ENCODE data around the gene STRA6. TPM values are rescaled to one million over a fixed set of nuclear protein-coding genes. Genes with fewer than 3 reads are reported as not detected.

STRA6 gene
- total RNA-seq, 1 donor from 2014 or later: 0.51 TPM

DNA sequence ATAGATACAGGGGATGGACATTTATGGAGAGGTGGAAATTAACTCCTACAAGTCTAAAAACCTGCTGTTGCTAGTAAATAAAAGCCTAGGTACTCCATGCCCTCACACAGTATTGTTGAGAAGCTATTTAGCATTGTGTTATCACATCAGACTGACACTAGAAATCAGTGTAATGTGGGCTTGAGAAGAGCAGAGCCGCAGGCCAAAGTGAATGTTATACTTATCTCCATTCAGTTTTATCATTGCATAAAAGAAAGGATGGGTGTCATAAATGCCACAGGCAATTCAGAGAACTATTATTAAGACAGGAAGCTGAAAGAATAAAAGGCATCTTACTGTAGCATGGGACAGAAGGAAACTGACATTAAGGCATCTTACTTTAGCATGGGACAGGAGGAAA is 42.8 kb downstream of the STRA6 start:
- no peak for DNase-seq

DNA sequence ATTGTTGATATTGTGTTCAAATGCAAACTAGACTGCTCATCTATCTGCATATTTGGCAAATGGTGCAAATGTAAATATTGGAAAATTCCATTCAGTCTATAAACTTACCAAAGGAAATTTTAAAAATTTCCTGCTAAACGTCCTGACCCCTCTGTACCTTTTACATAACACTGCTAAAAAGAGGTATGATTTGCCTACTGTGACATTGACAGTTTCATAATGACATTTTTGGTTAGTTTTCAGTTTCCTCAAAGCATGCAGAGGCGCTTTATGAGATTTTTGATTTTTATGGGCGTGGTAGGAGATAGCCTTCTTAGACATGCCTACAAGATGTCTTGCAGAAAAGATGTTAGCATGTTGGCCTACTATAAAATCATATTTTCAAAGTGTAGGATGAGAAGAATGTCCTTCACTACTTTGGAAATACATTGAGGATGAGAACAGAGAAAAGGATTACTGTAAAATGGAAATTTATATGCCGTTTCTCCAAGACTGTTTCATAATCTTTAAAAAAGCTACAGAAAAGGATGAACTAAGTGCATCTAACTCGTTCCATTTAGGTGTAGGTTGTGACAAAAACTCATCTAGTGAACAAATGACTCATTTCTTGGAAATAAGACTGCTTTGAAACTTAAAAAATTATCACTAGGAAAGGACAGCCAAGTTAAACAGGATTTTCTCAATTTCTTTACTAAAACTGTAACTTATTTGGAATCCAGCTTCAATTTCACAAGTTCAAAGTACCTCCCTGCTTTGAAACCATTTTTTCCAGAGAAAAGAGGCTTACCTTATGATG is 43.5 kb downstream of the STRA6 start:
- DNase-seq: no peak

DNA sequence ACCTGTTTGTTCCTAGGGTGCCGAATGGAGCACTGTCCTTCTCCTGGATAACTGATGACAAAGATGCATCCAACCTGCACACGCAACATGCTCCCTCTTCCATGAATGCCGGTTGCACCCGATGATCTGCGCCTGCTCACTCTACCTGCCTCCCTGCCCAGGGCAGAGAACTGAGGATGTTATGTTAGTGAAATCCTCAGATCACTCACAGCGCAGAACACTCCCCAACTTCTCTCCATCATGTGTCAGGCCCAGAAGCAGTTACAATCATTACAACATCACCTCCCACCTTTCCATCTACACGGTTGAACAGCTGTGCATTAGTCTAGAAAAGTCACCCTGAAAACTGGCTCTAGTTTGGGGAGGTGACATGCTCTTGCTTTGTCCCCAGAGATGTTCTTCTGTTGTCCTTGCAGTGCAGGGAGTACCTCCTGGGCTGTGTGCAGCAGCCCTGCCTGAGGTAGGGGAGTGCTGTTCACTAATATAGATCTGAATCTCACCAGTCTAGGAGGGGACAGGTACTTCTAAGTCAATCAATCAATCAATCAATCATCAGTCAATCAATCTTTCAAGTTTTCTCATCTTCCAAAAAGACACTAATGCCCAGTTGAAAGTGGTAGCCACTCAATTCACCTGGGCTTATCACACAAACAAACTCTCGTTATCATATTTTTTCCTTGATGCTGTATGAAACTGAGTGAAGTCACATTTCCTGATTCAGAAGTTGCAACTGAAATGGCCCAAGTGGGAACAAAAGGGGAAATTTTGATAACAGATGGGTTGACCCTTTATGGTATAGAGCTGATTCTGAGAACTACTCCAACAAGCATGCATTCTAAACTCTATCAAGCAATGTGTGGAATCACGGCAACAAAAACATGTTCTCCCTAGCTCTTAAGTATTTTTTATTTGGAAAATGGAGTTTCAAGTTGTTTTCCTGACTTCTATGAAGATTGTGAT is 44.4 kb downstream of the STRA6 start:
- no peak for DNase-seq

DNA sequence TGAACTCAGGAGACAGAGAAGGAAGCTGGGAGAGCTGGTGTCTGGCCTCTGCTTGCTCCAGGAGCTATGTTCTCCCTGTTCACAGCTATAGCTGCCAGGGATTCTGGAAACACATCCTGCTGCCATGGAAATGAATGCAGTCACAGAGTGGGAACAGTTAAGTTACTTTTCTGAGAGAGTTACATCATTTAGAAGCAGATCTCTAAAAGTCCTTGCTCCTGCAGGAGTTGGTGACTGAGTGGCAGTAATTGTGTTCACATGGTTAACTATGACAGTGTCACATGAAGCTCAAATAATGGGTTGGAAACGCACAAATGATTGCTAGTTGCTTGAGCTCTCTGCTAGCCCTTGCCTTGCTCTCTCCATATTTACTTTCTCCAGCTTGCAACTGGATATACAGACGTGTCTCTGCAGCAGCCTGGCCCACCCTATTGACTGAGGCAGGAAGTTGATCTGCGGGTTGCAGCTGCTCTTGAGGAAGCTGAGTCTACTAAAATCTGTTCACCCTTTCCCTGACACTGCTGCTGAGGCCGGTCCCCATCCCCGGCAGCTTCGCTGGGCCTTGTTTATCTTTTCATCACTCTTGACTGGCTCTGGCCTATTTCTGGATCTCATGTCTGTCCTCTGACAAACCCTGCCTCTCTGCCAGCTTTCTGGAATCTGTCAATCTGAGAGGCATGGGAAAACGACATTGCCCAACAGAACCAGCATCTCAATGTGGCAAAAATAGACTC is 45.7 kb downstream of the STRA6 start:
- DNase-seq: no peak

DNA sequence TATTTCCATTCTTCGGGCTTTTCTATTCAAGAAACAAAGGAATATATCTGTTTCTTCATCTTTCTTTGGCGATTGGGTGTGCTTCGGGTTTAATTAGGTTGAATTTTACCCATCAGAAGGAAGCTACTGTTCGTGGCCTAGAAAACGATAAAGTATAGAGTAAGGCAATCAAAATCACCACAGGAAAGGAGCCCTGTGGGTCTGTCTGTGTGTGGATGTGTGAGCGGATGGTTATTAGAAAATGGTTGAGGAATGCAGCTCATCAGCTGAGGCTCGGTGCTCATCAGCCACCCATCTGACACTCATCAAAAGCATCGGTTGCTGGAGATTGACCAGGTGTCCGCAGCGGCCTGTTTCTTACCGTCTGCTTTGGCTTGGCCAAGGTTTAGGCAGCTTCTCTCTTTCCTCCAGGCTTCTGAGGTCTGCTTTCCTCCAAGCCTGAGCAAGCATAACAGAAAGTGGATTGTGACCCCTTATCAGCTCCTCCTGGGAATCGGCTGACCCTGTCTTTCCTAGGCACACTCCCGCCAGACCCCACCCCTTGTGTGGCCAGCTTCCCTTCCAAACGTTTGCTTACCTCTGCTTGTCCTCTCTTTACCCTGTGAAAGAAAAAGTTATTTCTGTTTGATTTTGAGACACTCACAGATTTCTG is 46.7 kb downstream of the STRA6 start:
- DNase-seq: no peak

DNA sequence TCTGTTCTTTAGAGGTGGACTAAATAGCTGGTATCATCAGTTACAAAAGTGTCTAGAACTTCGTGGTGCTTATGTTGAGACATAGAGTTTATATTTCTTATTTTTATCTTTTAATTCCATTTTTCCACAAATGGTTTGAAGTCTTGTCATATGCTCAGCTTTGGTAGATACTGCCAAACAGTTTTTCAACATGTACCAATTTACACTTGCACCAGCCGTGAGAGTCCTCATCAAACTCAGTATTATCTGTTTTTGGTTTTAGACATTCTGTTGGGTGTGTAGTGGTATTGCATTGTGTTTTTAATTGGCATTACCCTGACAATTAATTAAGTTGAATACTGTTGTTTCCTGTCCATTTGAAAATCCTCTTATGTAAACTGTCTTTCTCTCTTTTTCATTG is 55.5 kb downstream of the STRA6 start:
- DNase-seq: no peak

DNA sequence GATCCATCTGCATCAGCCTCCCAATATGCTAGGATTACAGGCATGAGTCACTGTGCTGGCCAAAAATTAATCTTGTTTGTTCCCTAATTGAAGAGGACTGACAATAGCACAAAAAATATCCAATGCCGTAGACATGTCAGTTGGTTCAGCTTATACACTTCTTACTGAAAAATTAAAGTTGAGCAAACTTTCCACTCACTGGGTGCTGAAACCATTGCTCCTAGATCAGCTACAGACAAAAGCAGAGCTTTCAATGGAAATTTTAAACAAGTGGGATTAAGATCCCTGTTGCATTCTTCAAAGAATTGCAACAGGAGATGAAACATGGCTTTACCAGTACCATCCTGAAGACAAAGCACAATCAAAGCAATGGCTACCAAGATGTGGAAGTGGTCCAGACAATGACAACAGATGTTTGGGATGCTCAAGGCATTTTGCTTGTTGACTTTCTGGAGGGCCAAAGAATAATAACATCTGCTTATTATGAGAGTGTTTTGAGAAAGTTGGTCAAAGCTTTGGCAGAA is 56.2 kb downstream of the STRA6 start:
- DNase-seq: no peak

DNA sequence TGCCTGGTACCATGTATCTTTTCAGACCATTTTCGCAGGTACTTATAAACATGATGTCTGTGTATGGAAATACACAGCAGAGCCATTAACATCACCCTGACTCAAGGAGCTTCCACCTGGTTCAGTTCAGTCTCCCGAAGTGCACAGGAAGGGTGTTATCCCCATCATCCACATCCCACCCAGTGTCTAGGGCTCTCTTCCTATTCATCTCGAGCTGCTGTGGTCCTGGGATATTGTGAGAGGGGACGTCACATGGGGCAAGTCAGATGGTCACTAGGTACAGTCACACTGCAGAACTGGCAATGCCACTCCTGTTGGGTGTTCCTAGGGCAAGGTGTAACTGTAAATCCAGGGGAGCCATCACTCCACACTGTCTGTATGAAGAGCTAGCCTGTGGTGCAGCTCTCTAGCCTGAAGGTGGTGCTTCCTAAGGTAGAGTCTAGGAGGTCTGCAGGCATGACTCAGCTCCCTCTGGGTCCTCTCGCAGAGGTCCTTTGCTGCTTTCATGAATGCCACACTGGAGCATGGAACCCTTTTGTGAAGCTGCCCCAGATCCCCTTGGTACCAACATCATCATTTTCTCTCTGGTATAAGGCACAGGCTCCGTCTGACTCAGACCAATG is 58.3 kb downstream of the STRA6 start:
- DNase-seq: no peak

DNA sequence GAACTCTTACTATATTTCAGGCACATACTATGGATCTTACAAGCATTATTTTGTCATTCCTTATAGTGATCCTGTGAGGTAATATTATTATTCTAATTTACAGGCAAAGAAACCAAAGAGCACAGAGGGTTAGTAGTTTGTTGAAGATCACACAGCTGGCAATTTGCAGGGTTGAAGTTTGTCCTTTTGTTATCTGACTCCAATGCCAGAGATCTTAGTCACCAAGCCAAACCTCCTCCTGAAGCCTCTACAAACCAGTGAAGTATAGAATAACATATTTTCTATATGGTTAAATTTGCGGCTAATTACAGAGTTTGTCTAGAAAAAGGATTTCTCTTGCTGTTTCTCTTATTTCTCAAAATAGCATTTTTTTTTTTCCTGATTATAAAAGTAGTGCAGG is 61.0 kb downstream of the STRA6 start:
- no peak for DNase-seq

DNA sequence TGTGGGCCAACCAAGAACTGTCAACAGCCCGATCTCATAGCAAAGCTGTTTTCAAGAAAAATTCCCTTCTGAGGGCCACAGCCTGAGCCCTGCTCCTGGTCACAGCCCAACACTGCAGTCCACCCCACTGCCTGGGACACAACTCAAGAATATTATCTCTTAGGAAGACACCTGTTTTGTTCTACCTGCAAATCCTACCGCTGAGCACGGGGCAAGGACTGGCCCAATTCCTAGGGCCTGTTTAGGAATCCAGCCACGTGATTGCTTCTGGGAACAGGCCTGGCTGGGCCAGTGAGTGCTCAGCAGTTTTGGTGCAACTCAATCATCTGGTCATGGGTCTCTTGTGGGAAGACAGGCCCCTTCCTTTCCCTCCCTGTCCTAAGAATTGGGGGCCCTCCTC is 63.9 kb downstream of the STRA6 start:
- no peak for DNase-seq

DNA sequence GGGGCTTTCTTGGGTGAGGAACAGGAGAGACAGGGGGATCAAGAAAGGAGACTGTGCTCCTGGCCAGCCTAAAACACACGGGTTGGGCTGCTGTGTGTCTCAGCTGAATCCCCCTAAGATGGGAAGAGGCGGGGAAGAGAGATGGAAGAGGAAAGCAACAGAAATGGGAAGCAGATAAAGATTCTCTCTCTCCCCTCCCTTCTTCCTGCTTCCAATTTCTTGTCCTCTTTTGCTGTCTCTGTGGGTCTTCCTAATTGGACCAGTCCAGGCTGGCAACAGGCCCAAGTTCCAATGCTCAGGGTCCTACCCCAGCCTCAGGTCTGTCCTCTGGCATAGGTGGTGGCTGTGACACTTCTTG is 65.1 kb downstream of the STRA6 start:
- no peak for DNase-seq

DNA sequence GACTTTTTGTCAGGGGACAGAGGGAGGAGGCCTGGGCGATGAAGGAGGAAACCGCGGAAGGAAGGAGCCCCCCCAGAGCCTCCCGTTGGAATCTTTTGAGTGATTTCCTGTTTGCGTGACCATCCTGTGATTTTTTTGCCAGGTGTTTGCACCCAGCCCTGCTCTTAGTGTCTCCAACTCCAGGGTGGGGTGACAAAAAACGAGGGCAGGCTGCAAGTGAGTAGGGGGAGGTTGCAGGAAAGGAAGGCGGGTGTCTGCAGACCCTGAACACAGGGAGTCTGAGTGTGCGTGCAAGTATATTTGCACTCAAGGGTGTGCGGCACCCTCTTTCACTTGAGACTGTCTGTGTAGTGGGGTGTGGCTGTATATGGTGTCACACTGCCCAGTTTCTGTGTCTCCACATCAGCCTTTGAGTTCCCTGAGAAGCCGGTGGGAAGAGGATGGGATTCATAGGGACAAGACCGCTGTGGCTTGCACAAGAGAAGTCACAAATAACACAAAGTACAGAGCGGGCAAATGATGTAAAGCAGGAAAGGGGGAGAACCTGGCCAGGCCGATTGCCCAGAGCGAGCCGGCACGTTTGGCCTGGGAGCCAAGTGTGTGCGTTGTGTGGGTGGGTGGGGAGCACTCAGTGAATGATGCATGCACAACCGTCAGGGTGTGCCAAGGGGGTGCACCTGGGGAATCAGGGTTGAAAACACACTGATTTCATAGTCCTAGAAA is 65.6 kb downstream of the STRA6 start:
- DNase-seq: no peak

DNA sequence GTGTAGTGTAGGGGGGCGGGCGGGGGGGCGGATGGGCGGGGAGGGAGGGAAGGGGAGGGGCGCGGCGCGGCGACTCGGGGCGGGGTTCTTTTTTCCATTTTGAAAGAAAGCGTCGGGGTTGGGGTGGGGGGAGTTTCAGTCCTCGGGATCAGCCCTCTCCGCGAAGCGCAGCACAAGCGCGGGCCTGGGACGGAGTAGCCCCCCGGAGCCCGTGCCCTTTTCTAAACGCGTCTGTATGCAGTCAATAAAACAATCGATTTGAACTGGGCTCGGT is 66.1 kb downstream of the STRA6 start:
- no peak for DNase-seq

DNA sequence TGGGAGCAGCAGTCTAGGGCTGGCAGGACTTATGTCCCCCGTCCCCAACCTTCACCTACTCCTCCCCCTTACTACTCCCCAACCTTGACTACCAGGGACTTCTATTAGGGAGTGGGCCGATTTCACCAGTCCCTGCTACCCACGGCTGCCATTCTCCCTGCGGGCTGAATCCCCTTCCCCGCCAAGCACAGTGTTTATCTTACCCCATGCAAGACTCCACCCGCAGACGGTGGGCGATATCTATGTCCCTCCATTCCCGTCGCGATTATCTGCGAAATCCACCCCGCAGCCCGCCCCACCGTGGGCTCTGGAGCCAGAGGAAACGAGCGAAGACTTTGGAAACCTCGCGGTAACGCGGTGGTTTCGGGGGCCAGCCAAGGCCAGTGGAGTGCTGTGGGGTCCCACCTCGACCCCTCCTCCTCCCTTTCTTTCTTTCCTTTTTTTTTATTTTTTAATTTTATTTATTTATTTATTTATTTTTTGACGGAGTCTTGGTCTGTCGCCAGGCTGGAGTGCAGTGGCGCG is 67.5 kb downstream of the STRA6 start:
- no peak for DNase-seq

DNA sequence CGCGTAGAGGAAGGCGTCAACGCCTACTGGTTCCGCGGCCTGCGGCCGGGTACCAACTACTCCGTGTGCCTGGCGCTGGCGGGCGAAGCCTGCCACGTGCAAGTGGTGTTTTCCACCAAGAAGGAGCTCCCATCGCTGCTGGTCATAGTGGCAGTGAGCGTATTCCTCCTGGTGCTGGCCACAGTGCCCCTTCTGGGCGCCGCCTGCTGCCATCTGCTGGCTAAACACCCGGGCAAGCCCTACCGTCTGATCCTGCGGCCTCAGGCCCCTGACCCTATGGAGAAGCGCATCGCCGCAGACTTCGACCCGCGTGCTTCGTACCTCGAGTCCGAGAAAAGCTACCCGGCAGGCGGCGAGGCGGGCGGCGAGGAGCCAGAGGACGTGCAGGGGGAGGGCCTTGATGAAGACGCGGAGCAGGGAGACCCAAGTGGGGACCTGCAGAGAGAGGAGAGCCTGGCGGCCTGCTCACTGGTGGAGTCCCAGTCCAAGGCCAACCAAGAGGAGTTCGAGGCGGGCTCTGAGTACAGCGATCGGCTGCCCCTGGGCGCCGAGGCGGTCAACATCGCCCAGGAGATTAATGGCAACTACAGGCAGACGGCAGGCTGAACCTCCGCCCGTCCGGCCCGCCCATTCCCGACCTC is 68.1 kb downstream of the STRA6 start:
- DNase-seq: peak; percentile 54

DNA sequence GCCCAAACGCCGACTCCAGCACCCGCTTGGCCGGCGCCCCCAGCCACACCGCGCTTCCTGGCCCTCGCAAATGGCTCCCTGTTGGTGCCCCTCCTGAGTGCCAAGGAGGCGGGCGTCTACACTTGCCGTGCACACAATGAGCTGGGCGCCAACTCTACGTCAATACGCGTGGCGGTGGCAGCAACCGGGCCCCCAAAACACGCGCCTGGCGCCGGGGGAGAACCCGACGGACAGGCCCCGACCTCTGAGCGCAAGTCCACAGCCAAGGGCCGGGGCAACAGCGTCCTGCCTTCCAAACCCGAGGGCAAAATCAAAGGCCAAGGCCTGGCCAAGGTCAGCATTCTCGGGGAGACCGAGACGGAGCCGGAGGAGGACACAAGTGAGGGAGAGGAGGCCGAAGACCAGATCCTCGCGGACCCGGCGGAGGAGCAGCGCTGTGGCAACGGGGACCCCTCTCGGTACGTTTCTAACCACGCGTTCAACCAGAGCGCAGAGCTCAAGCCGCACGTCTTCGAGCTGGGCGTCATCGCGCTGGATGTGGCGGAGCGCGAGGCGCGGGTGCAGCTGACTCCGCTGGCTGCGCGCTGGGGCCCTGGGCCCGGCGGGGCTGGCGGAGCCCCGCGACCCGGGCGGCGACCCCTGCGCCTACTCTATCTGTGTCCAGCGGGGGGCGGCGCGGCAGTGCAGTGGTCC is 68.7 kb downstream of the STRA6 start:
- DNase-seq: no peak

DNA sequence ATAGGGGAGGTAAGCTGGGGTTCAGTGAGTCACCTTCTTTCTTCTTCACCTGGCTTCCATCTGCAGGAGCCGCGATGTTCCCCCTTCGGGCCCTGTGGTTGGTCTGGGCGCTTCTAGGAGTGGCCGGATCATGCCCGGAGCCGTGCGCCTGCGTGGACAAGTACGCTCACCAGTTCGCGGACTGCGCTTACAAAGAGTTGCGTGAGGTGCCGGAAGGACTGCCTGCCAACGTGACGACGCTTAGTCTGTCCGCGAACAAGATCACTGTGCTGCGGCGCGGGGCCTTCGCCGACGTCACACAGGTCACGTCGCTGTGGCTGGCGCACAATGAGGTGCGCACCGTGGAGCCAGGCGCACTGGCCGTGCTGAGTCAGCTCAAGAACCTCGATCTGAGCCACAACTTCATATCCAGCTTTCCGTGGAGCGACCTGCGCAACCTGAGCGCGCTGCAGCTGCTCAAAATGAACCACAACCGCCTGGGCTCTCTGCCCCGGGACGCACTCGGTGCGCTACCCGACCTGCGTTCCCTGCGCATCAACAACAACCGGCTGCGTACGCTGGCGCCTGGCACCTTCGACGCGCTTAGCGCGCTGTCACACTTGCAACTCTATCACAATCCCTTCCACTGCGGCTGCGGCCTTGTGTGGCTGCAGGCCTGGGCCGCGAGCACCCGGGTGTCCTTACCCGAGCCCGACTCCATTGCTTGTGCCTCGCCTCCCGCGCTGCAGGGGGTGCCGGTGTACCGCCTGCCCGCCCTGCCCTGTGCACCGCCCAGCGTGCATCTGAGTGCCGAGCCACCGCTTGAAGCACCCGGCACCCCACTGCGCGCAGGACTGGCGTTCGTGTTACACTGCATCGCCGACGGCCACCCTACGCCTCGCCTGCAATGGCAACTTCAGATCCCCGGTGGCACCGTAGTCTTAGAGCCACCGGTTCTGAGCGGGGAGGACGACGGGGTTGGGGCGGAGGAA is 69.6 kb downstream of the STRA6 start:
- DNase-seq: no peak

DNA sequence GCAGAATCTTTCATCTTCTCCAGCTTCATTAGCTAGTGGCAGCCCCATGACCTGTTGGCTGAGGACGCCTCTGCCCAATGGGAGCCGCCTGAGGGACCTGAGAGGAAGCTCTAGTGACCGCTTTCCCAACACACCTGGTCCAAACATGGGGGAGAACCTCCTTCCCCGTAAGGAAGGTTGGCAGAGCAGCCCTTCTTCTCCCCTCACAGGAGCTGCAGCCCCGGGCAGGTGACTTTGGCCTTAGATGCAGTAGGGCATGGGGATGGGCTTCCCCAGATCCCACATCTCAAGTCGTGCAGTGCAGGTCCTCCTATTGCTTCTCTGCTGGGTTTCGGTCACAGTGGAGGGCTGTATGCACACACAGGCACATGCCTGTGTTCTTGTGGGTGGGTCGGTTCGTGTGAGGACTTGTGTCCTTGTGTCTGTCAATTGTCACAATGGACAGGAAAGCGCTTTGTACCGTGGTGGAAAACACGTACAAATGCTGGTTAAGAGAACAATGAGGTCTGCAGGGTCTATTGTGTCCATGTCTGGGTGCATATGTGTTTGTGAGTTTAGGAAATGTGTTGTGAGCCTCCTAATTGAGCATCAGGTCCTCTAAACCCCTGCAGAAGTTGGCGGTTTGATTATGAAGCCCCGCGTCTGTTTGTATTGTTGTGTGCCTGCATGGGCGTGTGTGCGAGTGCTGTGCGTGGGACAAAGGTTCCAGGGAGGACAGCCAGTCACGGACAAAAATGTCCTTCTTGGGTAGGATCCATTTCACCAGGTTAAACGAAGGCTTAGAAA is 70.8 kb downstream of the STRA6 start:
- no peak for DNase-seq
